ENCODE data around the gene LRIF1.

LRIF1 gene

GRCh38 chr1:110916274-110916668, 47.5 kb downstream of the LRIF1 start:
- H3K36me3 ChIP-seq (ENCODE audit: control insufficient read depth in 4 of 4, insufficient read depth in 4 of 4, low read length in 3 of 4) = no peaks in the 10 kb centered on the region
- peaks cover 0 to 3% (median 0%) of the 10 kb centered on the region in 5 experiments for H3K9me3 ChIP-seq (ENCODE audit: control extremely low read depth in 1 of 5, control insufficient read depth in 4 of 5, insufficient read depth in 2 of 5, low read depth in 1 of 5, low read length in 4 of 5)
- no CpG with 5 or more reads among the region's 2 CpGs for WGBS (ENCODE audit: insufficient coverage)
- ChIA-PET POLR2A (no interaction called here), CTCF (no interaction called here)
- peaks cover 4 to 18% (median 9%) of the 10 kb centered on the region in 4 experiments for H3K4me1 ChIP-seq (ENCODE audit: control extremely low read depth in 1 of 4, control insufficient read depth in 4 of 4, insufficient read depth in 4 of 4, low read length in 3 of 4)
- no peaks in the 10 kb centered on the region for H3K27me3 ChIP-seq (replicated peaks in 2 of 5; ENCODE audit: control insufficient read depth in 4 of 5, insufficient read depth in 5 of 5, low read length in 4 of 5)
- peak overlapping the region; percentile 15 to 83 for H3K27ac ChIP-seq (ENCODE audit: insufficient read depth in 1 of 2, low read depth in 1 of 2, low read length in 2 of 2, poor library complexity in 1 of 2, severe bottlenecking in 2 of 2)
- no peak for DNase-seq
- H3K4me3 ChIP-seq (ENCODE audit: control insufficient read depth in 1 of 7, extremely low read depth in 1 of 7, insufficient read depth in 4 of 7, low read depth in 2 of 7, low read length in 6 of 7) = peak overlapping the region in 3 of 7 experiments; percentile 43 to 64 (median 52)

GRCh38 chr1:110915804-110916203, 47.9 kb downstream of the LRIF1 start:
- ChIA-PET CTCF (interaction anchor here (1.4 kb wide), 1 partner anchor 12 kb away, joined by 3 read pairs; no protein-coding TSS in a partner anchor), POLR2A (no interaction called here)
- DNase-seq = no peak
- Histone ChIP-seq H3K27me3 (replicated peaks in 2 of 5; ENCODE audit: control insufficient read depth in 4 of 5, insufficient read depth in 5 of 5, low read length in 4 of 5) (no peaks in the 10 kb centered on the region), H3K36me3 (ENCODE audit: control insufficient read depth in 4 of 4, insufficient read depth in 4 of 4, low read length in 3 of 4) (no peaks in the 10 kb centered on the region), H3K9me3 (ENCODE audit: control extremely low read depth in 1 of 5, control insufficient read depth in 4 of 5, insufficient read depth in 2 of 5, low read depth in 1 of 5, low read length in 4 of 5) (peaks cover 0 to 3% (median 0%) of the 10 kb centered on the region in 5 experiments), H3K4me1 (ENCODE audit: control extremely low read depth in 1 of 4, control insufficient read depth in 4 of 4, insufficient read depth in 4 of 4, low read length in 3 of 4) (peaks cover 4 to 18% (median 9%) of the 10 kb centered on the region in 4 experiments), H3K27ac (ENCODE audit: insufficient read depth in 1 of 2, low read depth in 1 of 2, low read length in 2 of 2, poor library complexity in 1 of 2, severe bottlenecking in 2 of 2) (peak overlapping the region in 1 of 2 experiments; percentile 83), H3K4me3 (ENCODE audit: control insufficient read depth in 1 of 7, extremely low read depth in 1 of 7, insufficient read depth in 4 of 7, low read depth in 2 of 7, low read length in 6 of 7) (no peak overlapping the region)
- WGBS (ENCODE audit: insufficient coverage) = no CpG with 5 or more reads among the region's 2 CpGs

DNA sequence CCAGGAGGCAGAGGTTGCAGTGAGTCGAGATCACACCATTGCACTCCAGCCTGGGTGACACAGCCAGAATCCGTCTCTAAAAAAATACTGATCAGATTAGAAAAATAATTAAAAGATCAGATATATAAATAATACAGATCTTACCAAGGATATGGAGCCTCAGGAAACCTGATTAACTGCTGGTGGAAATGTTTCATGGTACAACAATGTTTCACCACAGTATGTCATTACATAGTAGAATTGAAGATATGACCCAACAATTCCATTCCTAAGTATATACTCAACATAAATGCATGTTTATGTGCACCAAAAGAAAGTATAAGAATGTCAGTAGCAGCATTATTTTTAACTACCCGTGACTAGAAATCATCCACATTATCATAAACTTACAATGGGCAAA, 49.0 kb downstream of the LRIF1 start:
- WGBS (ENCODE audit: insufficient coverage) = no CpG with 5 or more reads among the region's 3 CpGs
- DNase-seq = no peak
- H3K27ac ChIP-seq (ENCODE audit: insufficient read depth in 1 of 2, low read depth in 1 of 2, low read length in 2 of 2, poor library complexity in 1 of 2, severe bottlenecking in 2 of 2) = no peak overlapping the region
- no peak overlapping the region for H3K4me3 ChIP-seq (ENCODE audit: control insufficient read depth in 1 of 7, extremely low read depth in 1 of 7, insufficient read depth in 4 of 7, low read depth in 2 of 7, low read length in 6 of 7)
- H3K36me3 ChIP-seq (ENCODE audit: control insufficient read depth in 4 of 4, insufficient read depth in 4 of 4, low read length in 3 of 4) = no peaks in the 10 kb centered on the region
- H3K27me3 ChIP-seq (replicated peaks in 2 of 5; ENCODE audit: control insufficient read depth in 4 of 5, insufficient read depth in 5 of 5, low read length in 4 of 5) = no peaks in the 10 kb centered on the region
- POLR2A ChIA-PET = no interaction called here
- CTCF ChIA-PET = interaction anchor here (1.4 kb wide), 1 partner anchor 11 kb away, joined by 3 read pairs; no protein-coding TSS in a partner anchor
- peaks cover 4 to 18% (median 9%) of the 10 kb centered on the region in 4 experiments for H3K4me1 ChIP-seq (ENCODE audit: control extremely low read depth in 1 of 4, control insufficient read depth in 4 of 4, insufficient read depth in 4 of 4, low read length in 3 of 4)
- H3K9me3 ChIP-seq (ENCODE audit: control extremely low read depth in 1 of 5, control insufficient read depth in 4 of 5, insufficient read depth in 2 of 5, low read depth in 1 of 5, low read length in 4 of 5) = peaks cover 0 to 3% (median 1%) of the 10 kb centered on the region in 5 experiments

DNA sequence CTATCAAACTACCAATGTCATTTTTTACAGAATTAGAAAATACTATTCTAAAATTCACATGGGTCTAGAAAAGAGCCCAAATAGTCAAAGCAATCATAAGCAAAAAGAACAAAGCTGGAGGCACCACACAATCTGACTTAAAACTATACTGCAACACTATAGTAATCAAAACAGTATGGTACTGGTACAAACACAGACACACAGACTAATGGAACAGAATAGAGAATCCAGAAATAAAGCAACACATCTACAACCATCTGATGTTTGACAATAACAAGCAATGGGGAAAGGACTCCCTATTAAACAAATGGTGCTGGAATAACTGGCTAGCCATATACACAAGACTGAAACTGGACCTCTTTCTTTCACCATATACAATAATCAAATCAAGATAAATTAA, 50.9 kb downstream of the LRIF1 start:
- CTCF ChIA-PET = no interaction called here
- Histone ChIP-seq H3K27me3 (replicated peaks in 2 of 5; ENCODE audit: control insufficient read depth in 4 of 5, insufficient read depth in 5 of 5, low read length in 4 of 5) (no peaks in the 10 kb centered on the region), H3K36me3 (ENCODE audit: control insufficient read depth in 4 of 4, insufficient read depth in 4 of 4, low read length in 3 of 4) (no peaks in the 10 kb centered on the region), H3K9me3 (ENCODE audit: control extremely low read depth in 1 of 5, control insufficient read depth in 4 of 5, insufficient read depth in 2 of 5, low read depth in 1 of 5, low read length in 4 of 5) (peaks cover 0 to 3% (median 1%) of the 10 kb centered on the region in 5 experiments), H3K4me3 (ENCODE audit: control insufficient read depth in 1 of 7, extremely low read depth in 1 of 7, insufficient read depth in 4 of 7, low read depth in 2 of 7, low read length in 6 of 7) (no peak overlapping the region), H3K4me1 (ENCODE audit: control extremely low read depth in 1 of 4, control insufficient read depth in 4 of 4, insufficient read depth in 4 of 4, low read length in 3 of 4) (peaks cover 4 to 18% (median 9%) of the 10 kb centered on the region in 4 experiments), H3K27ac (ENCODE audit: insufficient read depth in 1 of 2, low read depth in 1 of 2, low read length in 2 of 2, poor library complexity in 1 of 2, severe bottlenecking in 2 of 2) (no peak overlapping the region)
- POLR2A ChIA-PET = no interaction called here
- no peak for DNase-seq

DNA sequence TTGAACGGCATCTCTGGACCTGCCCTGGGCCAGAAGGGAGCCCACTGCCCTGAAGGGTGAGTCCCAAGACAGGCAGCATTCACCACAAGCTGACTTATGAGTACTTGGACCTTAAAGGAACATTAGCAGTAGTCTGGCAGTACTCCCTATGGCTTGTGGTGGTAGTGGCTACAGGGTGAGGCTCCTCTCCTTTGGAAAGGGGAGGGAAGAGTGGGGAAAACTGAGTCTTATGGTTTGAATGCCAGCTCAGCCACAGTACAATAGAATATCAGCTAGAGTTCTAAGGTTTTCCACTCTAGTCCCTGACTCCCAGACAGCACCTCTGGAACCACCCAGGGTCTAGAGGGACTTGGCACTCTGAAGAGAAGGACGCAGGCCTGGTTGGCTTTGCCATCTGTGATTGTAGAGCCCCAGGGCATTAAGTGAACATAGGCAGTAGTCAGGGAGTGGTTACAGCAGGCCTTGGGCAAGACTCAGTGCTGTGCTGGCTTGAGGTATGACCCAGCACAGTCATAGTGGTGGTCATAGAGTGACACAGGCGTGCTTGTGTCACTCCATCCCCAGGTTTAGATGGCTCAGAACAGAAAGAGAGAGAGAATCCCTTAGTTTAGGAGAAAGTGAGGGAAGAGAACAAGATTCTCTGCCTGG, 59.7 kb downstream of the LRIF1 start:
- no peaks in the 10 kb centered on the region for H3K9me3 ChIP-seq (ENCODE audit: control extremely low read depth in 1 of 5, control insufficient read depth in 4 of 5, insufficient read depth in 2 of 5, low read depth in 1 of 5, low read length in 4 of 5)
- H3K27ac ChIP-seq (ENCODE audit: insufficient read depth in 1 of 2, low read depth in 1 of 2, low read length in 2 of 2, poor library complexity in 1 of 2, severe bottlenecking in 2 of 2) = no peak overlapping the region
- CTCF ChIA-PET = interaction anchor here (0.8 to 1.4 kb wide), 2 partner anchors 11 to 31 kb away, joined by 3 read pairs; partner anchors contain the start of gene CD53
- no peak for DNase-seq
- no peaks in the 10 kb centered on the region for H3K4me1 ChIP-seq (ENCODE audit: control extremely low read depth in 1 of 4, control insufficient read depth in 4 of 4, insufficient read depth in 4 of 4, low read length in 3 of 4)
- POLR2A ChIA-PET = no interaction called here
- H3K36me3 ChIP-seq (ENCODE audit: control insufficient read depth in 4 of 4, insufficient read depth in 4 of 4, low read length in 3 of 4) = peaks cover 12 to 24% (median 16%) of the 10 kb centered on the region in 4 experiments
- no peak overlapping the region for H3K4me3 ChIP-seq (ENCODE audit: control insufficient read depth in 1 of 7, extremely low read depth in 1 of 7, insufficient read depth in 4 of 7, low read depth in 2 of 7, low read length in 6 of 7)
- 97% methylated on average over 3 of the region's 3 CpGs for WGBS (ENCODE audit: insufficient coverage)
- H3K27me3 ChIP-seq (replicated peaks in 2 of 5; ENCODE audit: control insufficient read depth in 4 of 5, insufficient read depth in 5 of 5, low read length in 4 of 5) = no peaks in the 10 kb centered on the region

DNA sequence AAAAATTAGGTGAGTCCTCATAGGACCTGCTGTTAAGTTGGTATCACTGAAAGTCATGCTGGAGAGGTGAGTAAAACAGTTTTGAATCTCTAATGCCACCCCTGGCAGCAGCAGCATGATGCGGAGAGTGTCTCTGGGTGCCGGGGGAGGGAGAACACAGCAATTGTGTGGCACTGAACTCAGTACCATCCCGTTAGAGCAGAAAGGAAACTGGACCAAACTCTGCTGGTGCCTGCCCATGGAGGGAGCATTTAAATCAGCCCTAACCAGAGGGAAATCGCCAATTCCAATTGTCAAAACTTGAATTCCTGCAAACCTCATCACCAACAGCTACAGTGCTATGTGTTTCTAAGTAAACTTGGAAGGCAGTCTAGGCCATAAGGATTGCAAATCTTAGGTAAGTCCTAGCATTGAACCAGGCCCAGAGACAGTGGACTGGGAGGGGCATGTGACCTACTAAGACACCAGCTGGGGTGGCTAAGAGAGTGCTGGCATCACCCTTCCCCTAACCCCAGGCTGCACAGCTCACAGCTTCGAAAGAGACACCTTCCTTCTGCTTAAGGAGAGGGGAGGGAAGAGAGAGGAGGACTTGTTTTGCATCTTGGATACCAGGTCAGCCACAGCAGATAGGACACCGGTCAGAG, 60.8 kb downstream of the LRIF1 start:
- CTCF ChIA-PET = interaction anchor here (0.8 to 2.9 kb wide), 3 partner anchors 12 to 30 kb away, joined by 3 to 12 read pairs (median 3); partner anchors contain the start of gene CD53
- DNase-seq = no peak
- no peak overlapping the region for H3K27ac ChIP-seq (ENCODE audit: insufficient read depth in 1 of 2, low read depth in 1 of 2, low read length in 2 of 2, poor library complexity in 1 of 2, severe bottlenecking in 2 of 2)
- POLR2A ChIA-PET = no interaction called here
- H3K9me3 ChIP-seq (ENCODE audit: control extremely low read depth in 1 of 5, control insufficient read depth in 4 of 5, insufficient read depth in 2 of 5, low read depth in 1 of 5, low read length in 4 of 5) = no peaks in the 10 kb centered on the region
- no peaks in the 10 kb centered on the region for H3K4me1 ChIP-seq (ENCODE audit: control extremely low read depth in 1 of 4, control insufficient read depth in 4 of 4, insufficient read depth in 4 of 4, low read length in 3 of 4)
- H3K36me3 ChIP-seq (ENCODE audit: control insufficient read depth in 4 of 4, insufficient read depth in 4 of 4, low read length in 3 of 4) = peaks cover 13 to 32% (median 20%) of the 10 kb centered on the region in 4 experiments
- WGBS (ENCODE audit: insufficient coverage) = 94% methylated on average over 5 of the region's 6 CpGs
- H3K27me3 ChIP-seq (replicated peaks in 2 of 5; ENCODE audit: control insufficient read depth in 4 of 5, insufficient read depth in 5 of 5, low read length in 4 of 5) = no peaks in the 10 kb centered on the region
- no peak overlapping the region for H3K4me3 ChIP-seq (ENCODE audit: control insufficient read depth in 1 of 7, extremely low read depth in 1 of 7, insufficient read depth in 4 of 7, low read depth in 2 of 7, low read length in 6 of 7)

DNA sequence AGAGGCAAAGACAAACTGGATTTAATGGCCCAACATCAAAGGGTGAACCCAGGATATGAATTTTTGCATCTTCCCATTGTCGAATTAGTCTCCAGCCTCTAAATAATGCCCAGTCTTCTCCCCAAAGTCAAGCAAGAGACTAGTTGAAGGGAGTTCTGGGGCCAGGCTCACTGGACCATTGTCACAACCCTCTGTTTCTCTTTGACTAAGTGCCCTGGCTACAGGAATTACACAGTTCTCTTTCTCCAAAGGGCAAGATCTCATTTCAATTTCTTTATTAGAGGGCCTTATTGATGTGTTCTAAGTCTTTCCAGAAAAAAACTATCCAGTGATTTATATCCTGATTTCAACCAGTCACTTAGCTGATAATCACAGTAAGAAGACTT, 64.3 kb downstream of the LRIF1 start:
- 100% methylated on average over 1 of the region's 1 CpG for WGBS (ENCODE audit: insufficient coverage)
- no peak for DNase-seq
- peaks cover 0 to 6% (median 3%) of the 10 kb centered on the region in 4 experiments for H3K4me1 ChIP-seq (ENCODE audit: control extremely low read depth in 1 of 4, control insufficient read depth in 4 of 4, insufficient read depth in 4 of 4, low read length in 3 of 4)
- ChIA-PET CTCF (no interaction called here), POLR2A (no interaction called here)
- no peak overlapping the region for H3K27ac ChIP-seq (ENCODE audit: insufficient read depth in 1 of 2, low read depth in 1 of 2, low read length in 2 of 2, poor library complexity in 1 of 2, severe bottlenecking in 2 of 2)
- H3K36me3 ChIP-seq (ENCODE audit: control insufficient read depth in 4 of 4, insufficient read depth in 4 of 4, low read length in 3 of 4) = peaks cover 18 to 61% (median 41%) of the 10 kb centered on the region in 4 experiments
- no peaks in the 10 kb centered on the region for H3K9me3 ChIP-seq (ENCODE audit: control extremely low read depth in 1 of 5, control insufficient read depth in 4 of 5, insufficient read depth in 2 of 5, low read depth in 1 of 5, low read length in 4 of 5)
- H3K4me3 ChIP-seq (ENCODE audit: control insufficient read depth in 1 of 7, extremely low read depth in 1 of 7, insufficient read depth in 4 of 7, low read depth in 2 of 7, low read length in 6 of 7) = no peak overlapping the region
- no peaks in the 10 kb centered on the region for H3K27me3 ChIP-seq (replicated peaks in 2 of 5; ENCODE audit: control insufficient read depth in 4 of 5, insufficient read depth in 5 of 5, low read length in 4 of 5)
